Dendritic cell treated with granulocyte-macrophage colony-stimulating factor and Interleukin-4, amounts not matched to agents 40 ng/mL and 50 ng/mL, for 4 days (primary cell): Measurements from ENCODE around the gene SLC4A9.

Experiments used
- H3K27ac Mint-ChIP-seq: one replicate; pipeline ENCODE4 v1.8.0; 2022; ENCODE audit warnings: mild to moderate bottlenecking, mixed read lengths
- H3K27me3 Mint-ChIP-seq: one replicate; pipeline ENCODE4 v1.8.0; 2022; ENCODE audit warnings: mild to moderate bottlenecking, mixed read lengths
- H3K36me3 Mint-ChIP-seq: one replicate; pipeline ENCODE4 v1.8.0; 2022; ENCODE audit warnings: low read depth, mixed read lengths
- H3K4me1 Mint-ChIP-seq: one replicate; pipeline ENCODE4 v1.8.0; 2022; ENCODE audit warnings: low read depth, mixed read lengths
- H3K4me3 Mint-ChIP-seq: one replicate; pipeline ENCODE4 v1.8.0; 2022; ENCODE audit warnings: mild to moderate bottlenecking, moderate library complexity, mixed read lengths
- H3K9me3 Mint-ChIP-seq: one replicate; pipeline ENCODE4 v1.8.0; 2022; ENCODE audit warnings: mixed read lengths
- intact Hi-C: fragments of 100-400 bp; cut with micrococcal nuclease; formaldehyde crosslinking; loops from one replicate; pipeline ENCODE4 v1.15.0; 2022

The SLC4A9 gene

GRCh38 chr5:140361901-140362300 is 1.9 kb downstream of the SLC4A9 start:
- peaks cover 16% of the 10 kb centered on the region for H3K4me1 Mint-ChIP-seq
- no peaks in the 10 kb centered on the region for H3K36me3 Mint-ChIP-seq
- intact Hi-C loops: loop anchor here (2.0 kb wide), 1 partner anchor 359 kb away; no protein-coding TSS in a partner anchor
- H3K9me3 Mint-ChIP-seq: no peaks in the 10 kb centered on the region
- H3K4me3 Mint-ChIP-seq: no peak overlapping the region
- peaks cover 12% of the 10 kb centered on the region for H3K27me3 Mint-ChIP-seq
- H3K27ac Mint-ChIP-seq: no peak overlapping the region

GRCh38 chr5:140362311-140362710 is 2.3 kb downstream of the SLC4A9 start:
- peaks cover 12% of the 10 kb centered on the region for H3K4me1 Mint-ChIP-seq
- intact Hi-C loops: loop anchor here (2.0 kb wide), 1 partner anchor 358 kb away; no protein-coding TSS in a partner anchor
- no peaks in the 10 kb centered on the region for H3K36me3 Mint-ChIP-seq
- H3K4me3 Mint-ChIP-seq: no peak overlapping the region
- H3K27me3 Mint-ChIP-seq: peaks cover 12% of the 10 kb centered on the region
- H3K9me3 Mint-ChIP-seq: no peaks in the 10 kb centered on the region
- H3K27ac Mint-ChIP-seq: no peak overlapping the region

GRCh38 chr5:140362875-140363630 is 3.1 kb downstream of the SLC4A9 start:
- H3K4me3 Mint-ChIP-seq: peak overlapping the region; percentile 49
- H3K27ac Mint-ChIP-seq: no peak overlapping the region
- intact Hi-C loops: loop anchor here (2.0 kb wide), 1 partner anchor 358 kb away; no protein-coding TSS in a partner anchor
- H3K9me3 Mint-ChIP-seq: no peaks in the 10 kb centered on the region
- peaks cover 9% of the 10 kb centered on the region for H3K27me3 Mint-ChIP-seq
- H3K4me1 Mint-ChIP-seq: peaks cover 5% of the 10 kb centered on the region
- no peaks in the 10 kb centered on the region for H3K36me3 Mint-ChIP-seq

DNA sequence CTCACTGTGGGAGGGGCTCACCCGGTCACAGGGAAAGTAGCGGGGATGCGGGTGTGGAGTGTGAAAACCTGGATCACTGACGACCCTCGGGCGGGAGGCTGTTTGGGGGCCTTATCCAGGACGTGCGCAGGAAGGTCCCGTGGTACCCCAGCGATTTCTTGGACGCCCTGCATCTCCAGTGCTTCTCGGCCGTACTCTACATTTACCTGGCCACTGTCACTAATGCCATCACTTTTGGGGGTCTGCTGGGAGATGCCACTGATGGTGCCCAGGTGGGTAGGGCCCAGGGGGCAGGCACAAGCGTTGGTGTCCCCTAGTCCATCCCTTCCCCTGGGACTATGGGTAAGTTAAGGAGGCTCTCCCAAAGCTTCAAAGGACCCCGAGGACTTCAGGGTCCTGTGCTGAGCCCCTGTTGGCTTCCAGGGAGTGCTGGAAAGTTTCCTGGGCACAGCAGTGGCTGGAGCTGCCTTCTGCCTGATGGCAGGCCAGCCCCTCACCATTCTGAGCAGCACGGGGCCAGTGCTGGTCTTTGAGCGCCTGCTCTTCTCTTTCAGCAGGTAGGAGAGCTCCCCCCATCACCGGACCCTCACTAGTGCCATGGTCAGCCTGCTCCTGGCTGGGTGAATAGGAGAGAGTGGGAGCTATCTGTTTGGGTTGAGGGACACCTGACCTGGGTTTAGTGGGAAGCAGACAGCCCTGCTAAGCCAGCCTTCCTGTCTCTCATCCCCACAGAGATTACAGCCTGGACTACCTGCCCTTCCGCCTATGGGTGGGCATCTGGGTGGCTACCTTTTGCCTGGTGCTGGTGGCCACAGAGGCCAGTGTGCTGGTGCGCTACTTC is 3.9 kb downstream of the SLC4A9 start:
- intact Hi-C loops: loop anchor here (2.0 kb wide), 1 partner anchor 357 kb away; no protein-coding TSS in a partner anchor
- Mint-ChIP-seq H3K4me3 (peak overlapping the region; percentile 49), H3K27me3 (peaks cover 4% of the 10 kb centered on the region), H3K9me3 (no peaks in the 10 kb centered on the region), H3K27ac (no peak overlapping the region), H3K36me3 (no peaks in the 10 kb centered on the region), H3K4me1 (peaks cover 5% of the 10 kb centered on the region)

DNA sequence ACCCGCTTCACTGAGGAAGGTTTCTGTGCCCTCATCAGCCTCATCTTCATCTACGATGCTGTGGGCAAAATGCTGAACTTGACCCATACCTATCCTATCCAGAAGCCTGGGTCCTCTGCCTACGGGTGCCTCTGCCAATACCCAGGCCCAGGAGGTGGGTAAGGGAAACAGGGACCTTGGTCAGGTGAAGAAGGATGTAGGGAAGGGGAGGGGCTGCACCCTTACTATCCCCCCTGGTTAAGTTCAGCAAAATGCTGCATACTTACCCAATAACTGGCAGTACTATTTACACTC is 4.4 kb downstream of the SLC4A9 start:
- no peak overlapping the region for H3K4me3 Mint-ChIP-seq
- intact Hi-C loops: no loop called here
- H3K36me3 Mint-ChIP-seq: no peaks in the 10 kb centered on the region
- peaks cover 4% of the 10 kb centered on the region for H3K27me3 Mint-ChIP-seq
- peaks cover 5% of the 10 kb centered on the region for H3K4me1 Mint-ChIP-seq
- no peaks in the 10 kb centered on the region for H3K9me3 Mint-ChIP-seq
- H3K27ac Mint-ChIP-seq: no peak overlapping the region

DNA sequence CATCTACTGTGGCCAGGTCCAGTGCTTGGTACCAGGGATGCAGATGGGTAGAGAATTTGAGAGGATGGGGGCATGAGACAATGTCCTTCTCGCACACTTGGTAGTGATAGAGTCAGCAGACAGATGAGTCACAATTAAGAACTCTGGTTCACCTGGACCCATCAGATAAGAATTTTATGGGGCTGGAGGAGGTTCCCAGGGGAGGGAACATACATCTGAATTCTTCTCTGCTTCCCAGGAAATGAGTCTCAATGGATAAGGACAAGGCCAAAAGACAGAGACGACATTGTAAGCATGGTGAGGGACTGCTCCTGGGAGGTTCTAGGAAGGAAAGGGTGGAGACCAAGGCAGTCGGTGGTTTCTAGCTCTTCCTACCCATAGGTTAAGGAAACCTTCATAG is 5.3 kb downstream of the SLC4A9 start:
- Mint-ChIP-seq H3K27ac (no peak overlapping the region), H3K36me3 (no peaks in the 10 kb centered on the region), H3K9me3 (no peaks in the 10 kb centered on the region), H3K27me3 (peaks cover 4% of the 10 kb centered on the region), H3K4me1 (peaks cover 5% of the 10 kb centered on the region), H3K4me3 (no peak overlapping the region)
- intact Hi-C loops: no loop called here

DNA sequence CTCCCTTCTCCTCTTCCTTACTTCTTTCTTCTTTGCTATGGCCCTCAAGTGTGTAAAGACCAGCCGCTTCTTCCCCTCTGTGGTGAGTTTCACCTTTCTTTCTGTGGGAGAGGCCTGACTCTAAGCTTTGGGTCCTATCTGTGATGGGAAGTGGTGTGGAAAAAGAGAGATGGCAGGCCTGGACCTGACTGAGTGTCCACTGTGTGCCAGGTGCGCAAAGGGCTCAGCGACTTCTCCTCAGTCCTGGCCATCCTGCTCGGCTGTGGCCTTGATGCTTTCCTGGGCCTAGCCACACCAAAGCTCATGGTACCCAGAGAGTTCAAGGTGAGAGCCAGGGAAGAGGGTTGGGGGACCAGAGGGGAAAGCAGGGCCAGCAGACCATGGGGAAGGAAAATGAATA is 5.9 kb downstream of the SLC4A9 start:
- no peaks in the 10 kb centered on the region for H3K9me3 Mint-ChIP-seq
- no peak overlapping the region for H3K27ac Mint-ChIP-seq
- H3K4me1 Mint-ChIP-seq: peaks cover 5% of the 10 kb centered on the region
- no peaks in the 10 kb centered on the region for H3K36me3 Mint-ChIP-seq
- peaks cover 4% of the 10 kb centered on the region for H3K27me3 Mint-ChIP-seq
- H3K4me3 Mint-ChIP-seq: no peak overlapping the region
- intact Hi-C loops: no loop called here

GRCh38 chr5:140366589-140367255 is 6.7 kb downstream of the SLC4A9 start:
- intact Hi-C loops: no loop called here
- Mint-ChIP-seq H3K27ac (no peak overlapping the region), H3K27me3 (peaks cover 4% of the 10 kb centered on the region), H3K36me3 (no peaks in the 10 kb centered on the region), H3K9me3 (no peaks in the 10 kb centered on the region), H3K4me3 (no peak overlapping the region), H3K4me1 (peaks cover 5% of the 10 kb centered on the region)

DNA sequence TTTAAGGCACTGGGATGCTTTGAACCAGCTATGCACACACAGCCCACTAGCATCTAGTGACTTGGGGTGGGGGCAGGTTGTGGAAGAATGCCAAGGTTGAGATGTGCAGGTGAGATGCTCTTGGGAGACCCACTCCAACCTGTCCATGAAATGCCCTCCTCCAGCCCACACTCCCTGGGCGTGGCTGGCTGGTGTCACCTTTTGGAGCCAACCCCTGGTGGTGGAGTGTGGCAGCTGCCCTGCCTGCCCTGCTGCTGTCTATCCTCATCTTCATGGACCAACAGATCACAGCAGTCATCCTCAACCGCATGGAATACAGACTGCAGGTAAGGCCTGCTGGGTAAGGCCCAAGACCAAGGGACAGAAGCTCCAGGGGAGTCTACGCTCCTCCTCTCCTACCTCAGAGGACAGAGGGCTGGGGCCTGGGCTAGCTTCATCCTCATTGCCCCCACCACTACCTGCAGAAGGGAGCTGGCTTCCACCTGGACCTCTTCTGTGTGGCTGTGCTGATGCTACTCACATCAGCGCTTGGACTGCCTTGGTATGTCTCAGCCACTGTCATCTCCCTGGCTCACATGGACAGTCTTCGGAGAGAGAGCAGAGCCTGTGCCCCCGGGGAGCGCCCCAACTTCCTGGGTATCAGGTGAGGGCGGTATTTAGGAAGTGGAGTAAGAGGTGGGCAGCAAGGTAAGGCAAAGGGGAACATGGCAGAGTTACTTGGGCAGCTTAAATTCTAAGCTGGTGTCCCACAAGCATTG is 7.4 kb downstream of the SLC4A9 start:
- intact Hi-C loops: no loop called here
- H3K27me3 Mint-ChIP-seq: peaks cover 4% of the 10 kb centered on the region
- H3K9me3 Mint-ChIP-seq: no peaks in the 10 kb centered on the region

DNA sequence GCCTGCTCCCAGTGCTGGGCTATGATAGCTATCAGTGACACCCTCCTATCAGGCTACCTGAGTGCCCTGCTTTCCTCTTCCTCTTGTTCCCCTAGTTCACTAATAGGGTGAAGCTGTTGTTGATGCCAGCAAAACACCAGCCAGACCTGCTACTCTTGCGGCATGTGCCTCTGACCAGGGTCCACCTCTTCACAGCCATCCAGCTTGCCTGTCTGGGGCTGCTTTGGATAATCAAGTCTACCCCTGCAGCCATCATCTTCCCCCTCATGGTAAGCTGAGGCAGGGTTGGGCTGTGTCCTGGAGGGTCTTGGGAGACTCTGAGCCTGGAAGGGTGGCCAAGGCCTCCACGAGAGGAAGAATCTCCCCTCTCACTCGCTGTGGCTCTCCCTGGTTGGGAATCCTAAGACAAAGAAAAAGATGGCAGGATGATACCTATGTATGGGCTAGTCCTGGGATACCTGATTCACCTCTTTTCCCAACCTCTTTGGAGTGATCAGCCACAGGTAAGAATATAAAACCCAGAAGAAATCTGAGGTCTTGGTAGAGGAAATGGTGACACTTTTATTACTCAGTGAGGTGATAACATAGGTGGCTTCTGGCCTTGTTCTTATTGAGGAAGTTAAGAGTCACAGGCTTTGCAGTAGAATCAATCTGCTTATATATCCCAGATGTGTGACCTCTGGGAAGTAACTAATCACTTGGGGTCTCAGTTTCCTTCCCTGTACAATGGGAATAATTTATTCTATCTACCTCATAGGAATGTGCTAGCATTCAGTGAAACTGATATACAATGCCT is 11.6 kb downstream of the SLC4A9 start:
- Mint-ChIP-seq H3K36me3 (no peaks in the 10 kb centered on the region), H3K9me3 (no peaks in the 10 kb centered on the region), H3K4me3 (no peak overlapping the region), H3K4me1 (peaks cover 8% of the 10 kb centered on the region), H3K27me3 (no peaks in the 10 kb centered on the region), H3K27ac (no peak overlapping the region)
- intact Hi-C loops: no loop called here

More for the DNA sequence above, 7.4 kb downstream of the SLC4A9 start:
- H3K4me3 Mint-ChIP-seq: no peak overlapping the region
- H3K27ac Mint-ChIP-seq: no peak overlapping the region
- H3K36me3 Mint-ChIP-seq: no peaks in the 10 kb centered on the region
- H3K4me1 Mint-ChIP-seq: peaks cover 5% of the 10 kb centered on the region

GRCh38 chr5:140372971-140373487 is 13.0 kb downstream of the SLC4A9 start:
- Mint-ChIP-seq H3K9me3 (no peaks in the 10 kb centered on the region), H3K4me3 (no peak overlapping the region), H3K36me3 (no peaks in the 10 kb centered on the region), H3K27ac (no peak overlapping the region), H3K4me1 (peaks cover 8% of the 10 kb centered on the region), H3K27me3 (no peaks in the 10 kb centered on the region)
- intact Hi-C loops: no loop called here

DNA sequence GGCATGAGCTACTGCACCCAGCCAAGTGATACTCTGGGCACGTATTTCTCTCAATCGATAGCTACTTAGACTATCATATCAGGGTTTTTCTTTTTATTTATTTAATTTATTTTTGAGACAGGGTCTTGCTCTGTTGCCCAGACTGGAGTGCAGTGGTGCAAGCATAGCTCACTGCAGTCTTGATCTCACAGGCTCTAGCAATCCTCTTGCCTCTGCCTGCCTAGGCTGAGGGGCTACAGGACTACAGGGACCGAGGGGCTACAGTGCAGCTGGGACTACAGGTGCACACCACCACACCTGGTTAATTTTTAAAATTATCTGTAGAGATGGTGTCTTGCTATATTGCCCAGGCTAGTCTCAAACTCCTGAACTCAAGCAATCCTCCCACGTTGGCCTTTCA is 21.4 kb downstream of the SLC4A9 start:
- H3K36me3 Mint-ChIP-seq: no peaks in the 10 kb centered on the region
- H3K9me3 Mint-ChIP-seq: no peaks in the 10 kb centered on the region
- peaks cover 6% of the 10 kb centered on the region for H3K4me1 Mint-ChIP-seq
- H3K27me3 Mint-ChIP-seq: no peaks in the 10 kb centered on the region
- intact Hi-C loops: no loop called here
- no peak overlapping the region for H3K4me3 Mint-ChIP-seq
- H3K27ac Mint-ChIP-seq: no peak overlapping the region

- Mint-ChIP-seq H3K27ac (no peak overlapping the region), H3K4me3 (no peak overlapping the region), H3K9me3 (no peaks in the 10 kb centered on the region), H3K4me1 (peaks cover 6% of the 10 kb centered on the region), H3K36me3 (no peaks in the 10 kb centered on the region), H3K27me3 (no peaks in the 10 kb centered on the region)
- intact Hi-C loops: no loop called here
These were observed 22.0 kb downstream of the SLC4A9 start for GRCh38 chr5:140381972-140382371.
